ENCODE measurements around the gene AOPEP.
A peak's percentile ranks its signal among the peaks of the same experiment; 100 is the strongest.

The AOPEP gene

GRCh38 chr9:94916956-94917355 lies 190.5 kb downstream of the AOPEP start:
- no peaks in the 10 kb centered on the region for H3K36me3 ChIP-seq (ENCODE audit: control insufficient read depth in 2 of 2, insufficient read depth in 2 of 2, low read length in 2 of 2)
- H3K9me3 ChIP-seq (ENCODE audit: control insufficient read depth in 2 of 2, low read length in 2 of 2): no peaks in the 10 kb centered on the region
- H3K4me3 ChIP-seq (ENCODE audit: low read length in 2 of 2): no peak overlapping the region
- no peak overlapping the region for H3K27ac ChIP-seq (ENCODE audit: low read depth in 2 of 2, low read length in 2 of 2)
- H3K27me3 ChIP-seq (ENCODE audit: control insufficient read depth in 2 of 2, insufficient read depth in 2 of 2, low read length in 2 of 2): no peaks in the 10 kb centered on the region
- H3K4me1 ChIP-seq (ENCODE audit: control insufficient read depth in 2 of 2, insufficient read depth in 2 of 2, low read length in 2 of 2): peaks cover 0 to 4% of the 10 kb centered on the region in 2 donors
- no peak overlapping the region for H3K9ac ChIP-seq (ENCODE audit: low read depth in 1 of 2, low read length in 2 of 2)

GRCh38 chr9:94918038-94918753 lies 191.7 kb downstream of the AOPEP start:
- H3K9ac ChIP-seq (ENCODE audit: low read depth in 1 of 2, low read length in 2 of 2): no peak overlapping the region
- peaks cover 0 to 12% of the 10 kb centered on the region in 2 donors for H3K4me1 ChIP-seq (ENCODE audit: control insufficient read depth in 2 of 2, insufficient read depth in 2 of 2, low read length in 2 of 2)
- no peaks in the 10 kb centered on the region for H3K27me3 ChIP-seq (ENCODE audit: control insufficient read depth in 2 of 2, insufficient read depth in 2 of 2, low read length in 2 of 2)
- H3K36me3 ChIP-seq (ENCODE audit: control insufficient read depth in 2 of 2, insufficient read depth in 2 of 2, low read length in 2 of 2): no peaks in the 10 kb centered on the region
- H3K27ac ChIP-seq (ENCODE audit: low read depth in 2 of 2, low read length in 2 of 2): no peak overlapping the region
- no peak overlapping the region for H3K4me3 ChIP-seq (ENCODE audit: low read length in 2 of 2)
- no peaks in the 10 kb centered on the region for H3K9me3 ChIP-seq (ENCODE audit: control insufficient read depth in 2 of 2, low read length in 2 of 2)

GRCh38 chr9:94919376-94920098 lies 193.0 kb downstream of the AOPEP start:
- H3K4me3 ChIP-seq (ENCODE audit: low read length in 2 of 2): no peak overlapping the region
- H3K9ac ChIP-seq (ENCODE audit: low read depth in 1 of 2, low read length in 2 of 2): no peak overlapping the region
- no peaks in the 10 kb centered on the region for H3K9me3 ChIP-seq (ENCODE audit: control insufficient read depth in 2 of 2, low read length in 2 of 2)
- peak overlapping the region; percentile 5 to 12 for H3K27ac ChIP-seq (ENCODE audit: low read depth in 2 of 2, low read length in 2 of 2)
- no peaks in the 10 kb centered on the region for H3K27me3 ChIP-seq (ENCODE audit: control insufficient read depth in 2 of 2, insufficient read depth in 2 of 2, low read length in 2 of 2)
- no peaks in the 10 kb centered on the region for H3K36me3 ChIP-seq (ENCODE audit: control insufficient read depth in 2 of 2, insufficient read depth in 2 of 2, low read length in 2 of 2)
- H3K4me1 ChIP-seq (ENCODE audit: control insufficient read depth in 2 of 2, insufficient read depth in 2 of 2, low read length in 2 of 2): peaks cover 5 to 15% of the 10 kb centered on the region in 2 donors

GRCh38 chr9:94920420-94921091 lies 194.1 kb downstream of the AOPEP start:
- Histone ChIP-seq H3K27me3 (ENCODE audit: control insufficient read depth in 2 of 2, insufficient read depth in 2 of 2, low read length in 2 of 2) (no peaks in the 10 kb centered on the region), H3K27ac (ENCODE audit: low read depth in 2 of 2, low read length in 2 of 2) (peak overlapping the region; percentile 63 to 73), H3K36me3 (ENCODE audit: control insufficient read depth in 2 of 2, insufficient read depth in 2 of 2, low read length in 2 of 2) (no peaks in the 10 kb centered on the region), H3K9me3 (ENCODE audit: control insufficient read depth in 2 of 2, low read length in 2 of 2) (no peaks in the 10 kb centered on the region), H3K4me3 (ENCODE audit: low read length in 2 of 2) (no peak overlapping the region), H3K9ac (ENCODE audit: low read depth in 1 of 2, low read length in 2 of 2) (no peak overlapping the region), H3K4me1 (ENCODE audit: control insufficient read depth in 2 of 2, insufficient read depth in 2 of 2, low read length in 2 of 2) (peaks cover 5 to 15% of the 10 kb centered on the region in 2 donors)

- Histone ChIP-seq H3K4me3 (ENCODE audit: low read length in 2 of 2) (no peak overlapping the region), H3K27me3 (ENCODE audit: control insufficient read depth in 2 of 2, insufficient read depth in 2 of 2, low read length in 2 of 2) (no peaks in the 10 kb centered on the region), H3K27ac (ENCODE audit: low read depth in 2 of 2, low read length in 2 of 2) (peak overlapping the region; percentile 63 to 73), H3K4me1 (ENCODE audit: control insufficient read depth in 2 of 2, insufficient read depth in 2 of 2, low read length in 2 of 2) (peaks cover 6 to 15% of the 10 kb centered on the region in 2 donors), H3K36me3 (ENCODE audit: control insufficient read depth in 2 of 2, insufficient read depth in 2 of 2, low read length in 2 of 2) (no peaks in the 10 kb centered on the region), H3K9ac (ENCODE audit: low read depth in 1 of 2, low read length in 2 of 2) (no peak overlapping the region), H3K9me3 (ENCODE audit: control insufficient read depth in 2 of 2, low read length in 2 of 2) (no peaks in the 10 kb centered on the region)
Observed at GRCh38 chr9:94921092-94921471, 194.6 kb downstream of the AOPEP start.

GRCh38 chr9:94921656-94922055 lies 195.2 kb downstream of the AOPEP start:
- H3K27ac ChIP-seq (ENCODE audit: low read depth in 2 of 2, low read length in 2 of 2): peak overlapping the region; percentile 63 to 73
- no peaks in the 10 kb centered on the region for H3K36me3 ChIP-seq (ENCODE audit: control insufficient read depth in 2 of 2, insufficient read depth in 2 of 2, low read length in 2 of 2)
- peaks cover 11 to 19% of the 10 kb centered on the region in 2 donors for H3K4me1 ChIP-seq (ENCODE audit: control insufficient read depth in 2 of 2, insufficient read depth in 2 of 2, low read length in 2 of 2)
- no peak overlapping the region for H3K9ac ChIP-seq (ENCODE audit: low read depth in 1 of 2, low read length in 2 of 2)
- H3K4me3 ChIP-seq (ENCODE audit: low read length in 2 of 2): no peak overlapping the region
- no peaks in the 10 kb centered on the region for H3K27me3 ChIP-seq (ENCODE audit: control insufficient read depth in 2 of 2, insufficient read depth in 2 of 2, low read length in 2 of 2)
- no peaks in the 10 kb centered on the region for H3K9me3 ChIP-seq (ENCODE audit: control insufficient read depth in 2 of 2, low read length in 2 of 2)

- no peaks in the 10 kb centered on the region for H3K27me3 ChIP-seq (ENCODE audit: control insufficient read depth in 2 of 2, insufficient read depth in 2 of 2, low read length in 2 of 2)
- H3K9me3 ChIP-seq (ENCODE audit: control insufficient read depth in 2 of 2, low read length in 2 of 2): no peaks in the 10 kb centered on the region
- H3K27ac ChIP-seq (ENCODE audit: low read depth in 2 of 2, low read length in 2 of 2): peak overlapping the region; percentile 63 to 73
- H3K4me1 ChIP-seq (ENCODE audit: control insufficient read depth in 2 of 2, insufficient read depth in 2 of 2, low read length in 2 of 2): peaks cover 11 to 19% of the 10 kb centered on the region in 2 donors
- H3K36me3 ChIP-seq (ENCODE audit: control insufficient read depth in 2 of 2, insufficient read depth in 2 of 2, low read length in 2 of 2): no peaks in the 10 kb centered on the region
- H3K4me3 ChIP-seq (ENCODE audit: low read length in 2 of 2): no peak overlapping the region
- no peak overlapping the region for H3K9ac ChIP-seq (ENCODE audit: low read depth in 1 of 2, low read length in 2 of 2)
Observed at GRCh38 chr9:94922098-94922607, 195.7 kb downstream of the AOPEP start.

GRCh38 chr9:94922691-94923107 lies 196.2 kb downstream of the AOPEP start:
- Histone ChIP-seq H3K4me3 (ENCODE audit: low read length in 2 of 2) (no peak overlapping the region), H3K4me1 (ENCODE audit: control insufficient read depth in 2 of 2, insufficient read depth in 2 of 2, low read length in 2 of 2) (peaks cover 11 to 19% of the 10 kb centered on the region in 2 donors), H3K9ac (ENCODE audit: low read depth in 1 of 2, low read length in 2 of 2) (no peak overlapping the region), H3K36me3 (ENCODE audit: control insufficient read depth in 2 of 2, insufficient read depth in 2 of 2, low read length in 2 of 2) (no peaks in the 10 kb centered on the region), H3K9me3 (ENCODE audit: control insufficient read depth in 2 of 2, low read length in 2 of 2) (no peaks in the 10 kb centered on the region), H3K27me3 (ENCODE audit: control insufficient read depth in 2 of 2, insufficient read depth in 2 of 2, low read length in 2 of 2) (no peaks in the 10 kb centered on the region), H3K27ac (ENCODE audit: low read depth in 2 of 2, low read length in 2 of 2) (peak overlapping the region; percentile 63 to 73)

GRCh38 chr9:94923326-94924089 lies 197.0 kb downstream of the AOPEP start:
- H3K27me3 ChIP-seq (ENCODE audit: control insufficient read depth in 2 of 2, insufficient read depth in 2 of 2, low read length in 2 of 2): no peaks in the 10 kb centered on the region
- no peaks in the 10 kb centered on the region for H3K9me3 ChIP-seq (ENCODE audit: control insufficient read depth in 2 of 2, low read length in 2 of 2)
- H3K9ac ChIP-seq (ENCODE audit: low read depth in 1 of 2, low read length in 2 of 2): no peak overlapping the region
- peak overlapping the region; percentile 63 to 73 for H3K27ac ChIP-seq (ENCODE audit: low read depth in 2 of 2, low read length in 2 of 2)
- H3K36me3 ChIP-seq (ENCODE audit: control insufficient read depth in 2 of 2, insufficient read depth in 2 of 2, low read length in 2 of 2): no peaks in the 10 kb centered on the region
- no peak overlapping the region for H3K4me3 ChIP-seq (ENCODE audit: low read length in 2 of 2)
- peaks cover 11 to 19% of the 10 kb centered on the region in 2 donors for H3K4me1 ChIP-seq (ENCODE audit: control insufficient read depth in 2 of 2, insufficient read depth in 2 of 2, low read length in 2 of 2)

Measured in mucosa of rectum (tissue), 2 donors.